Stimulated activated CD4-positive, alpha-beta T cell treated with anti-CD3 and anti-CD28 coated beads, Interleukin-15, amount 100 ng/mL, for 1 hour (primary cell): ENCODE results near the gene GRHPR.
"Not testable (repeated sequence)": the region's sequence is repeated elsewhere in the genome, so short reads cannot be mapped to it uniquely, and the experiment has no call there.

ENCODE experiments used
- DNase-seq, 2 donors: peaks; one replicate each; pipeline ENCODE4 v3.0.0-alpha.2; 2020; ENCODE audit warnings: low read depth in 1 of 2, low spot score in 1 of 2

Gene GRHPR

GRCh38 chr9:37474438-37474837 is 51.9 kb downstream of the GRHPR start:
- DNase-seq, result no peak

GRCh38 chr9:37476930-37477329 is 54.4 kb downstream of the GRHPR start:
- DNase-seq, result no peak

GRCh38 chr9:37477443-37477842 is 54.9 kb downstream of the GRHPR start:
- DNase-seq, result not testable (repeated sequence)

- not testable (repeated sequence) for DNase-seq
Observed at GRCh38 chr9:37477987-37478619, 55.6 kb downstream of the GRHPR start.

- DNase-seq, result no peak
Observed at GRCh38 chr9:37480759-37481158, 58.3 kb downstream of the GRHPR start.

- DNase-seq, result peak; percentile 96 to 97
Observed at GRCh38 chr9:37485389-37486255, 63.1 kb downstream of the GRHPR start, which contains the start of gene POLR1E. TSS of gene POLR1E (plus strand) at chr9:37485948. CDS start at chr9:37486048, 100 bp downstream.

- no peak for DNase-seq
Observed at GRCh38 chr9:37486256-37486615, 63.7 kb downstream of the GRHPR start.
